IMR-90 (cell line): Measurements from ENCODE around the gene AMY1B. TPM values are rescaled to one million over a fixed set of nuclear protein-coding genes. Genes with fewer than 3 reads are reported as not detected.
"Not testable (repeated sequence)": the region's sequence is repeated elsewhere in the genome, so short reads cannot be mapped to it uniquely, and the experiment has no call there.

ENCODE experiments used
- ATAC-seq: fragments of 200-7000 bp; cut with Tn5 transposase; 2 replicates; pipeline ENCODE4 v1.9.1; 2020; ENCODE audit warnings: low read depth, mild to moderate bottlenecking, moderate library complexity
- Bru-seq: library from RNA; stranded (reverse); fragments of 400-500 nt; gene quantifications from one replicate; lab custom pipeline; 2021; lab: Mats Ljungman, UMichigan
- BruChase-seq, 2 experiments: library from RNA; stranded (reverse); fragments of 400-500 nt; gene quantifications; one replicate each; lab custom pipeline; 2021; lab: Mats Ljungman, UMichigan
- BruUV-seq: library from RNA; stranded (reverse); fragments of 400-500 nt; replicated peaks from 2 replicates; lab custom pipeline; 2021; lab: Mats Ljungman, UMichigan
- CTCF ChIA-PET: fragments of 300-600 bp; formaldehyde crosslinking; extraction: SDS; loops from one replicate; lab custom pipeline; 2021; ENCODE audit warnings: antibody characterized with exemption; lab: Yijun Ruan, JAX
- POLR2A ChIA-PET: fragments of 300-600 bp; sonication (Branson Sonifier 250); formaldehyde crosslinking; loops from one replicate; lab custom pipeline; 2022; ENCODE audit warnings: antibody characterized with exemption; ENCODE audit not compliant: unreplicated experiment; lab: Charles Lee
- DNase-seq: peaks from one replicate; pipeline ENCODE4 v3.0.0; 2013
- H2AFZ ChIP-seq: replicated peaks from 2 replicates; pipeline ENCODE3; 2013; ENCODE audit warnings: low read length, mild to moderate bottlenecking; ENCODE audit not compliant: poor library complexity
- H2AK5ac ChIP-seq: 2 replicates; pipeline ENCODE4 v1.6.1; 2013; ENCODE audit warnings: low read depth, low read length, inconsistent platforms
- H2AK9ac ChIP-seq: replicated peaks from 2 replicates; pipeline ENCODE3; 2013; ENCODE audit warnings: mild to moderate bottlenecking, low read depth, low read length, moderate library complexity; ENCODE audit not compliant: poor library complexity
- H2BK120ac ChIP-seq: 2 replicates; pipeline ENCODE4 v1.6.1; 2013; ENCODE audit warnings: low read depth, low read length, inconsistent platforms
- H2BK15ac ChIP-seq: 3 replicates; pipeline ENCODE4 v1.6.1; 2013; ENCODE audit warnings: low read depth, low read length, inconsistent platforms
- H2BK20ac ChIP-seq: 2 replicates; pipeline ENCODE4 v1.6.1; 2013; ENCODE audit warnings: low read depth, mild to moderate bottlenecking, inconsistent platforms, low read length, moderate library complexity
- H2BK5ac ChIP-seq: 2 replicates; pipeline ENCODE4 v1.6.1; 2013; ENCODE audit warnings: mild to moderate bottlenecking, low read depth, low read length, inconsistent platforms; ENCODE audit not compliant: poor library complexity, severe bottlenecking
- H3K14ac ChIP-seq: replicated peaks from 2 replicates; pipeline ENCODE4 v1.6.1; 2013; ENCODE audit warnings: low read depth, low read length, inconsistent platforms
- H3K18ac ChIP-seq: 2 replicates; pipeline ENCODE4 v1.6.1; 2013; ENCODE audit warnings: low read depth, low read length, control low read depth
- H3K23ac ChIP-seq: 2 replicates; pipeline ENCODE4 v1.6.1; 2013; ENCODE audit warnings: low read depth, low read length, inconsistent platforms
- H3K27ac ChIP-seq: 2 replicates; pipeline ENCODE4 v1.5.1; 2013; ENCODE audit warnings: mild to moderate bottlenecking, control low read depth, low read length; ENCODE audit not compliant: insufficient read depth
- H3K27me3 ChIP-seq: 2 replicates; pipeline ENCODE4 v1.6.1; 2013; ENCODE audit warnings: low read length; ENCODE audit not compliant: control insufficient read depth, insufficient read depth
- H3K36me3 ChIP-seq: 2 replicates; pipeline ENCODE4 v1.6.1; 2013; ENCODE audit warnings: low read length, mixed read lengths; ENCODE audit not compliant: control insufficient read depth, insufficient read depth
- H3K4ac ChIP-seq: 2 replicates; pipeline ENCODE4 v1.6.1; 2013; ENCODE audit warnings: low read depth, low read length, inconsistent platforms
- H3K4me1 ChIP-seq: 2 replicates; pipeline ENCODE4 v1.6.1; 2013; ENCODE audit warnings: low read length, mixed read lengths; ENCODE audit not compliant: control insufficient read depth, insufficient read depth
- H3K4me2 ChIP-seq: 2 replicates; pipeline ENCODE4 v1.6.1; 2013; ENCODE audit warnings: low read depth, mild to moderate bottlenecking, control low read depth, low read length, moderate library complexity
- H3K4me3 ChIP-seq: 2 replicates; pipeline ENCODE4 v1.5.1; 2013; ENCODE audit warnings: low read depth, mild to moderate bottlenecking, control low read depth, low read length, moderate library complexity; ENCODE audit not compliant: insufficient read depth
- H3K56ac ChIP-seq: 2 replicates; pipeline ENCODE4 v1.6.1; 2013; ENCODE audit warnings: low read length, inconsistent platforms; ENCODE audit not compliant: insufficient read depth; ENCODE audit errors: extremely low read depth
- H3K79me1 ChIP-seq, 2 experiments: 2 replicates each; pipeline ENCODE4 v1.6.1; 2013; ENCODE audit warnings: low read length in 2 of 2, inconsistent platforms in 1 of 2, low read depth in 1 of 2
- H3K9ac ChIP-seq: 2 replicates; pipeline ENCODE4 v1.6.1; 2013; ENCODE audit warnings: low read depth, low read length, control low read depth
- H3K9me1 ChIP-seq: 2 replicates; pipeline ENCODE4 v1.6.1; 2013; ENCODE audit warnings: low read length, inconsistent platforms; ENCODE audit not compliant: insufficient read depth
- H3K9me3 ChIP-seq: 2 replicates; pipeline ENCODE4 v1.6.1; 2013; ENCODE audit warnings: low read length; ENCODE audit not compliant: control insufficient read depth, insufficient read depth
- H4K20me1 ChIP-seq: 2 replicates; pipeline ENCODE4 v1.6.1; 2013; ENCODE audit warnings: low read length, inconsistent platforms; ENCODE audit not compliant: insufficient read depth
- H4K5ac ChIP-seq: 2 replicates; pipeline ENCODE4 v1.6.1; 2013; ENCODE audit warnings: mild to moderate bottlenecking, low read depth, low read length, control low read depth
- H4K8ac ChIP-seq, 2 experiments: 2 replicates each; pipeline ENCODE4 v1.6.1; 2013; ENCODE audit warnings: low read depth in 2 of 2, low read length in 2 of 2, control low read depth in 1 of 2, inconsistent platforms in 1 of 2
- H4K91ac ChIP-seq: 2 replicates; pipeline ENCODE4 v1.6.1; 2013; ENCODE audit warnings: low read depth, low read length, inconsistent platforms; ENCODE audit not compliant: insufficient read depth
- WGBS, 2 experiments: methylation state at CpG; one replicate each; pipeline versions ENCODE4 v1.1.5 to v1.1.7; 2013; ENCODE audit warnings: missing lambda C conversion rate in 2 of 2; ENCODE audit not compliant: insufficient read length in 1 of 2; ENCODE audit errors: extremely low coverage in 2 of 2; 5-methylcytosine and 5-hydroxymethylcytosine counted together
- dilution Hi-C: fragments of 300-500 bp; cut with HindIII; formaldehyde crosslinking; loops from one replicate; pipeline ENCODE4 v1.14.3; 2018; ENCODE audit warnings: low sequenced_read_pairs; ENCODE audit not compliant: unreplicated experiment
- in situ Hi-C: fragments of 300-500 bp; cut with MboI; formaldehyde crosslinking; loops from 3 replicates; pipeline ENCODE4 v1.14.3; 2019; ENCODE audit warnings: low sequenced_read_pairs, inconsistent platforms, mixed read lengths
- intact Hi-C: fragments of 100-400 bp; cut with micrococcal nuclease; formaldehyde crosslinking; loops from 2 replicates; pipeline ENCODE4 v1.10.0; 2022
- long read RNA-seq: library from polyadenylated mRNA; unstranded; transcript quantifications from one replicate; pipeline ENCODE4 v2.0.0, GENCODE V29; 2021; ENCODE audit not compliant: unreplicated experiment
- polyA plus RNA-seq, 3 experiments: library from polyadenylated mRNA; depleted of rRNA; stranded (reverse); fragments of >200 nt; gene quantifications; 2 replicates each; pipeline ENCODE4 v1.2.3, GENCODE V29; 2012; ENCODE audit warnings: low replicate concordance in 1 of 3
- total RNA-seq: library from RNA; depleted of rRNA; stranded (reverse); fragments of >200 nt; gene quantifications from 2 replicates; pipeline ENCODE4 v1.2.3, GENCODE V29; 2012; rRNA removed

Gene AMY1B
- not detected in 2 replicates for total RNA-seq
- polyA plus RNA-seq (2012; rRNA removed), result not detected in 2 replicates
- not detected in 2 replicates for polyA plus RNA-seq (2012; cell fraction: cytosol; rRNA removed)
- polyA plus RNA-seq (2012; cell fraction: nucleus; rRNA removed; ENCODE audit: low replicate concordance), result not detected in 2 replicates
- Bru-seq, nascent RNA, result not detected
- BruChase-seq, experiment 1, labeled RNA remaining after a 6-hour chase, result not detected
- not detected for BruChase-seq, experiment 2, labeled RNA remaining after a 2-hour chase
- long read RNA-seq, result 0 reads

- H3K9ac ChIP-seq, H3K4ac ChIP-seq, H3K18ac ChIP-seq, H3K4me1 ChIP-seq, DNase-seq, H3K56ac ChIP-seq, H3K4me3 ChIP-seq, H3K79me1 ChIP-seq, H3K9me3 ChIP-seq, dilution Hi-C loops, H2AK5ac ChIP-seq, CTCF ChIA-PET, H2BK5ac ChIP-seq, H3K14ac ChIP-seq, H2BK20ac ChIP-seq, H3K23ac ChIP-seq, in situ Hi-C loops, H4K20me1 ChIP-seq, H2AK9ac ChIP-seq, H2BK15ac ChIP-seq, BruUV-seq, H4K8ac ChIP-seq, intact Hi-C loops, H3K9me1 ChIP-seq, H2BK120ac ChIP-seq, ATAC-seq, H3K27me3 ChIP-seq, H3K27ac ChIP-seq, POLR2A ChIA-PET, H4K5ac ChIP-seq, H4K91ac ChIP-seq, H3K36me3 ChIP-seq, H2AFZ ChIP-seq, H3K4me2 ChIP-seq: not testable (repeated sequence)
- WGBS, 2 experiments, result no CpG with 5 or more reads among the region's 5 CpGs
Observed at GRCh38 chr1:103696110-103696509, at the start of gene AMY1B. Gene AMY1B, minus strand, starts transcription at chr1:103696210. Its CDS starts 571 bp downstream, at chr1:103695639.

GRCh38 chr1:103745040-103745439, 49.0 kb upstream of the AMY1B start:
- H2BK5ac ChIP-seq, BruUV-seq, H3K4ac ChIP-seq, in situ Hi-C loops, H4K20me1 ChIP-seq, H3K9ac ChIP-seq, intact Hi-C loops, H4K91ac ChIP-seq, H2BK20ac ChIP-seq, H2AK5ac ChIP-seq, H3K4me1 ChIP-seq, CTCF ChIA-PET, ATAC-seq, H3K9me1 ChIP-seq, H3K4me2 ChIP-seq, H2BK120ac ChIP-seq, H2BK15ac ChIP-seq, H3K18ac ChIP-seq, H2AK9ac ChIP-seq, H3K36me3 ChIP-seq, H4K8ac ChIP-seq, H3K79me1 ChIP-seq, H3K27ac ChIP-seq, POLR2A ChIA-PET, H2AFZ ChIP-seq, H3K4me3 ChIP-seq, DNase-seq, dilution Hi-C loops, H3K23ac ChIP-seq, H3K14ac ChIP-seq, H3K9me3 ChIP-seq, H3K27me3 ChIP-seq, H4K5ac ChIP-seq, H3K56ac ChIP-seq: not testable (repeated sequence)
- WGBS, 2 experiments, result no CpG with 5 or more reads among the region's 4 CpGs
